Fibroblast of lung (primary cell): ENCODE results near the gene MT1G.

ENCODE experiments used
- EZH2 ChIP-seq: IDR thresholded peaks from 2 replicates; pipeline ENCODE4 v1.5.1; 2012; ENCODE audit warnings: low read length, control low read depth, mild to moderate bottlenecking; ENCODE audit errors: missing control alignments
- TF ChIP-seq, protein P1 (sequence below), 2 donors: IDR thresholded peaks in 1 of 2; conservative IDR thresholded peaks in 1 of 2; 1 replicate in 1 of 2; 2 replicates in 1 of 2; pipeline ENCODE4 v1.5.1; 2011 to 2012; ENCODE audit warnings: low read length in 2 of 2, control low read depth in 1 of 2, inconsistent platforms in 1 of 2, low read depth in 1 of 2, mild to moderate bottlenecking in 1 of 2

- TF ChIP-seq, protein P1, sequence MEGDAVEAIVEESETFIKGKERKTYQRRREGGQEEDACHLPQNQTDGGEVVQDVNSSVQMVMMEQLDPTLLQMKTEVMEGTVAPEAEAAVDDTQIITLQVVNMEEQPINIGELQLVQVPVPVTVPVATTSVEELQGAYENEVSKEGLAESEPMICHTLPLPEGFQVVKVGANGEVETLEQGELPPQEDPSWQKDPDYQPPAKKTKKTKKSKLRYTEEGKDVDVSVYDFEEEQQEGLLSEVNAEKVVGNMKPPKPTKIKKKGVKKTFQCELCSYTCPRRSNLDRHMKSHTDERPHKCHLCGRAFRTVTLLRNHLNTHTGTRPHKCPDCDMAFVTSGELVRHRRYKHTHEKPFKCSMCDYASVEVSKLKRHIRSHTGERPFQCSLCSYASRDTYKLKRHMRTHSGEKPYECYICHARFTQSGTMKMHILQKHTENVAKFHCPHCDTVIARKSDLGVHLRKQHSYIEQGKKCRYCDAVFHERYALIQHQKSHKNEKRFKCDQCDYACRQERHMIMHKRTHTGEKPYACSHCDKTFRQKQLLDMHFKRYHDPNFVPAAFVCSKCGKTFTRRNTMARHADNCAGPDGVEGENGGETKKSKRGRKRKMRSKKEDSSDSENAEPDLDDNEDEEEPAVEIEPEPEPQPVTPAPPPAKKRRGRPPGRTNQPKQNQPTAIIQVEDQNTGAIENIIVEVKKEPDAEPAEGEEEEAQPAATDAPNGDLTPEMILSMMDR (conservative IDR thresholded peaks at IDR 0.05 in 1 of 2, IDR thresholded peaks at IDR 0.05 in 1 of 2; ENCODE audit: low read depth in 1 of 2, low read length in 2 of 2): no peak
- no peak for TF ChIP-seq EZH2
Measured at GRCh38 chr16:56702836-56703235, 35.0 kb upstream of the MT1G start.
